PC-9 (cell line): ENCODE data around the gene ELMO1. TPM values are rescaled to one million over a fixed set of nuclear protein-coding genes. Genes with fewer than 3 reads are reported as not detected.

Experiments used
- BruUV-seq: library from RNA; stranded (reverse); fragments of 400-500 nt; replicated peaks from 2 replicates; lab custom pipeline; 2021; lab: Mats Ljungman, UMichigan
- CTCF ChIA-PET: fragments of 300-600 bp; sonication (Branson Sonifier 250); formaldehyde crosslinking; loops from one replicate; lab custom pipeline; 2022; ENCODE audit warnings: antibody characterized with exemption; lab: Charles Lee
- POLR2A ChIA-PET: fragments of 300-600 bp; sonication (Branson Sonifier 250); formaldehyde crosslinking; loops from one replicate; lab custom pipeline; 2022; ENCODE audit warnings: antibody characterized with exemption; ENCODE audit not compliant: unreplicated experiment; lab: Charles Lee
- DNase-seq, 2 experiments: peaks; one replicate each; pipeline versions ENCODE4 v3.0.0 to v3.0.0-alpha.2; 2015 to 2022; ENCODE audit warnings: mixed read lengths in 1 of 2
- H2AFZ ChIP-seq: fragments of 200-600 bp; sonication (generic); 2 replicates; pipeline ENCODE4 v1.8.1; 2017; ENCODE audit warnings: antibody characterized with exemption
- H3F3A ChIP-seq: fragments of 200-600 bp; sonication (generic); 2 replicates; pipeline ENCODE4 v1.8.1; 2017; ENCODE audit warnings: antibody characterized with exemption, mild to moderate bottlenecking, low read depth; ENCODE audit not compliant: insufficient read depth
- H3K27ac ChIP-seq: fragments of 200-600 bp; sonication (generic); 2 replicates; pipeline ENCODE4 v1.6.1; 2016; ENCODE audit warnings: mixed run types
- H3K27me3 ChIP-seq: fragments of 200-600 bp; sonication (generic); 2 replicates; pipeline ENCODE4 v1.6.1; 2016; ENCODE audit warnings: low read depth, mixed run types; ENCODE audit not compliant: insufficient read depth
- H3K36me3 ChIP-seq: fragments of 200-600 bp; sonication (generic); 2 replicates; pipeline ENCODE4 v1.6.1; 2016; ENCODE audit warnings: low read depth, mixed run types
- H3K4me1 ChIP-seq: fragments of 200-600 bp; sonication (generic); replicated peaks from 2 replicates; pipeline ENCODE4 v1.6.1; 2016; ENCODE audit warnings: mixed run types; ENCODE audit not compliant: insufficient read depth
- H3K4me2 ChIP-seq: fragments of 200-600 bp; sonication (generic); 2 replicates; pipeline ENCODE4 v1.6.1; 2017; ENCODE audit warnings: mixed run types
- H3K4me3 ChIP-seq: fragments of 200-600 bp; sonication (generic); 2 replicates; pipeline ENCODE4 v1.6.1; 2016; ENCODE audit warnings: mixed run types
- H3K79me2 ChIP-seq: fragments of 200-600 bp; sonication (generic); 2 replicates; pipeline ENCODE4 v1.6.1; 2017; ENCODE audit warnings: low read depth, mixed run types
- H3K9me2 ChIP-seq: fragments of 200-600 bp; sonication (generic); 2 replicates; pipeline ENCODE4 v1.8.1; 2017; ENCODE audit warnings: mild to moderate bottlenecking; ENCODE audit not compliant: insufficient read depth
- H3K9me3 ChIP-seq: fragments of 200-600 bp; sonication (generic); 2 replicates; pipeline ENCODE4 v1.8.1; 2016; ENCODE audit warnings: low read depth; ENCODE audit not compliant: insufficient read depth
- H4K20me1 ChIP-seq: fragments of 200-600 bp; sonication (generic); 2 replicates; pipeline ENCODE4 v1.8.1; 2017; ENCODE audit not compliant: insufficient read depth
- CTCF ChIP-seq: fragments of 200-600 bp; sonication (generic); conservative IDR thresholded peaks from 2 replicates; pipeline ENCODE4 v1.6.1; 2017; ENCODE audit warnings: mixed run types, antibody characterized with exemption, mild to moderate bottlenecking, moderate library complexity
- EZH2 ChIP-seq: fragments of 200-600 bp; sonication (generic); IDR thresholded peaks from 2 replicates; pipeline ENCODE4 v1.8.0; 2017; ENCODE audit warnings: antibody characterized with exemption, low read depth
- intact Hi-C: fragments of 100-400 bp; cut with micrococcal nuclease; formaldehyde crosslinking; loops from one replicate; pipeline ENCODE4 v1.10.0; 2022; ENCODE audit not compliant: unreplicated experiment
- total RNA-seq: library from RNA; stranded (reverse); gene quantifications from 2 replicates; pipeline ENCODE4 v1.2.3, GENCODE V29; 2021

The ELMO1 gene
- total RNA-seq, 1 experiment from 2014 or later, result 4.8 TPM

- no peak overlapping the region for H3K27ac ChIP-seq
- peaks cover 13% of the 10 kb centered on the region for H3K27me3 ChIP-seq
- no peaks in the 10 kb centered on the region for H3K9me2 ChIP-seq
- CTCF ChIA-PET, result no interaction called here
- H3K4me2 ChIP-seq, result no peak overlapping the region
- DNase-seq, result no peak
- intact Hi-C loops, result no loop called here
- H3K79me2 ChIP-seq, result no peaks in the 10 kb centered on the region
- BruUV-seq, result no TSS peak
- no peaks in the 10 kb centered on the region for H4K20me1 ChIP-seq
- H3K4me1 ChIP-seq, result no peaks in the 10 kb centered on the region
- no peak overlapping the region for H3K4me3 ChIP-seq
- no peaks in the 10 kb centered on the region for H3F3A ChIP-seq
- no peak overlapping the region for H2AFZ ChIP-seq
- H3K9me3 ChIP-seq, result no peaks in the 10 kb centered on the region
- POLR2A ChIA-PET, result no interaction called here
- no peak for TF ChIP-seq EZH2
- TF ChIP-seq CTCF, result no peak
- no peaks in the 10 kb centered on the region for H3K36me3 ChIP-seq
These were observed 228.0 kb downstream of the ELMO1 start for GRCh38 chr7:37220664-37221063.

- H3K9me2 ChIP-seq, result no peaks in the 10 kb centered on the region
- POLR2A ChIA-PET, result no interaction called here
These were observed 229.7 kb downstream of the ELMO1 start for GRCh38 chr7:37218956-37219355.

GRCh38 chr7:37216923-37217322 lies 231.7 kb downstream of the ELMO1 start:
- Histone ChIP-seq H3K36me3 (no peaks in the 10 kb centered on the region), H3K9me2 (no peaks in the 10 kb centered on the region), H3K9me3 (no peaks in the 10 kb centered on the region), H3K4me1 (no peaks in the 10 kb centered on the region), H3K4me2 (no peak overlapping the region), H3F3A (no peaks in the 10 kb centered on the region), H2AFZ (no peak overlapping the region), H3K27me3 (no peaks in the 10 kb centered on the region), H4K20me1 (no peaks in the 10 kb centered on the region), H3K4me3 (no peak overlapping the region), H3K27ac (no peak overlapping the region), H3K79me2 (no peaks in the 10 kb centered on the region)
- intact Hi-C loops, result no loop called here
- BruUV-seq, result no TSS peak
- TF ChIP-seq EZH2 (no peak), CTCF (no peak)
- POLR2A ChIA-PET, result no interaction called here
- DNase-seq, result no peak
- CTCF ChIA-PET, result no interaction called here

More at GRCh38 chr7:37218956-37219355, 229.7 kb downstream of the ELMO1 start:
- H3K27me3 ChIP-seq, result no peaks in the 10 kb centered on the region
- H2AFZ ChIP-seq, result no peak overlapping the region
- intact Hi-C loops, result no loop called here
- H4K20me1 ChIP-seq, result no peaks in the 10 kb centered on the region
- H3K4me2 ChIP-seq, result no peak overlapping the region
- no peaks in the 10 kb centered on the region for H3K36me3 ChIP-seq
- H3K27ac ChIP-seq, result no peak overlapping the region
- CTCF ChIA-PET, result no interaction called here
- no TSS peak for BruUV-seq
- no peaks in the 10 kb centered on the region for H3F3A ChIP-seq
- TF ChIP-seq EZH2 (no peak), CTCF (no peak)
- no peak for DNase-seq
- H3K4me3 ChIP-seq, result no peak overlapping the region
- H3K4me1 ChIP-seq, result no peaks in the 10 kb centered on the region
- H3K9me3 ChIP-seq, result no peaks in the 10 kb centered on the region
- no peaks in the 10 kb centered on the region for H3K79me2 ChIP-seq
